ENCODE measurements around the gene PGPEP1.
"Not testable (repeated sequence)": the region's sequence is repeated elsewhere in the genome, so short reads cannot be mapped to it uniquely, and the experiment has no call there.

Gene PGPEP1

GRCh38 chr19:18368504-18369222 is 28.3 kb downstream of the PGPEP1 start:
- DNase-seq: no peak

DNA sequence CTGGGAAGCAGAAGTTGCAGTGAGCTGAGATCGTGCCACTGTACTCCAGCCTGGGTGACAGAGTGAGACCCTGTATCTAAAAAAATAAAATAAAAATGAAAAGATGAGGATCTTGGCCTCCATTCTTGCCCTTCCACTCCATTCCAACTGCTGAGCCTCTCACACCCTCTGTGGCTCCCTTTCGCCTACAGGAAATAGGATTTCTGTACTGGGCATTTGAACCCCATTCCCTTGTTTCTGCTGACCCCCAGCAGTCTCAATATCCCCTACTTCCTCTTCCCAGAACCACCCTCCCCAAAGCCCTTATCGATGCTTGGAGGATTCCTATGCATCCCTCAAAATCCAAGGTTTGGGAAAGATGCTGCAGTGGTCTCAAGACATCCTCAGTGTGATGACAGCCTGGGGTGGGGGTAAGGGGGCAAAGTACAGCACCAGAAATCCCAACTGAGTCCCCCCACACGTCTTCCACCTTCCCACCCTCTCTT is 33.1 kb downstream of the PGPEP1 start:
- DNase-seq: no peak

GRCh38 chr19:18373892-18374629 is 33.7 kb downstream of the PGPEP1 start:
- DNase-seq: no peak

DNA sequence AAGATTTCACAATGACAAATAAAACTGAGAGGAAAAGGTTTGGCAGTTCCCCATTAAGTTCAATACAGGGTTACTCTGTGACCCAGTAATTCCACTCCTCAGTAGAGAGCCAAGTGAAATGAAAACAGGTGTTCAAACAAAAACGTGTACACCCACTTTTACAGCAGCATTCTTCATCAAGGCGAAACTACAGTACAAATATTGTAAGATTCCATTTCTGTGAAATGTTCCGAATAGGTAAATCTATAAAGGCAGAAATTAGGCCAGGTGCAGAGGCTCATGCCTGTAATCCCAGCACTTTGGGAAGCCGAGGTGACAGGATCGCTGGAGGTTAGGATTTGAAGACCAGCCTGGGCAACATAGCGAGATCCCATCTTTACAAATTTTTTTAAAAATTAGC is 36.6 kb downstream of the PGPEP1 start:
- no peak for DNase-seq

DNA sequence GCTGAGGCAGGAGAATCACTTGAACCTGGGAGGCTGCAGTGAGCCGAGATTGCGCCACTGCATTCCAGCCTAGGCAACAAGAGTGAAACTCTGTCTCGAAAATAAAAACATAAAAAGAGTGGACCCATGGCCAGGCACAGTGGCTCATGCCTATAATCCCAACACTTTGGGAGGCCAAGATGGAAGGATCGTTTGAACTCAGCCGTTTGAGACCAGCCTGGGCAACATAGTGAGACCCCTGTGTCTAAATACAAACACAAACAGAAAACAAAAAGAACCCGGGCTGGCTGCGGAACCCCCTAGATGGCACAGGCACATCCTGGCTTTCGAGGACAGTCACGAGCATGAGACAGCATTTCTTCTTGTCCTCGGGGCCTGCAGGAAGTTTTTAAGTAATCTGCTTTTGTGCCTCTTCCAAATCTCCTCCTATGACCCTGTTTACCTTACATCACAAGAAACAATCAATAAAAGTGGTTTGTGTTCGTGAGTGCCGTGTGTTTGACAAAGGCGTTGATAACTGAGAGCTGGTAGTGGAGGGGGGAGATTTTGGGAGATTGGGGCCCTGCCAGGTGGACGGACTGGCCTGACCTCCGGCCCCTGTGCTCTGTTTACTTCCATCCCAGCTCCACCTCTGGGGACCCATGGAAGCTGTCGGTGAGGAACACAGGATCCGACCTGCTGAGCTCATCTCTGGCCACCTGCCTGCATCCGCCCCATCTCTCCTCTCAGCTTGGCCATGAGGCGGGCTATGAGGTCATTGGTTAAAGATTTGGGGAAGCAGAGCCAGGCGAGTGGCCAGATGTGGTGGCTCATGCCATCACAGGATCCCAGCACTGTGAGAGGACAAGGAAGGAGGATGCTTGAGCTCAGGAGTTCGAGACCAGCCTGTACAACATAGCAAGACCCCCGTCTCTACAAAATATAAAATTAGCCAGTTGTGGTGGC is 39.7 kb downstream of the PGPEP1 start:
- no peak for DNase-seq

- no peak for DNase-seq
Measured at GRCh38 chr19:18380843-18381242, 40.4 kb downstream of the PGPEP1 start.

DNA sequence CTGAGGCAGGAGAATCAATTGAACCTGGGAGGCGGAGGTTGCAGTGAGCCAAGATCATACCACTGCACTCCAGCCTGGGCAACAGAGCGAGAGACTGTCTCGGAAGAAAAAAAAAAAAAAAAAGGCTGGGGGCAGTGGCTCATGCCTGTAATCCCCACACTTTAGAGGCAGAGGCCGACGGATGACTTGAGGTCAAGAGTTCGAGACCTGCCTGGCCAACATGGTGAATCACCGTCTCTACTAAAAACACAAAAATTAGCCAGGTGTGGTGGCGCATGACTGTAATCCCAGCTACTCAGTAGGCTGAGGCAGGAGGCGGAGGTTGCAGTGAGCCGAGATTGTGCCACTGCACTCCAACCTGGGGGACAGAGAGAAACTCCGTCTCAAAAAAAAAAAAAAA is 43.2 kb downstream of the PGPEP1 start:
- not testable (repeated sequence) for DNase-seq

- DNase-seq: no peak
Measured at GRCh38 chr19:18384775-18385174, 44.4 kb downstream of the PGPEP1 start.

- no peak for DNase-seq
Measured at GRCh38 chr19:18385359-18385674, 44.9 kb downstream of the PGPEP1 start.

DNA sequence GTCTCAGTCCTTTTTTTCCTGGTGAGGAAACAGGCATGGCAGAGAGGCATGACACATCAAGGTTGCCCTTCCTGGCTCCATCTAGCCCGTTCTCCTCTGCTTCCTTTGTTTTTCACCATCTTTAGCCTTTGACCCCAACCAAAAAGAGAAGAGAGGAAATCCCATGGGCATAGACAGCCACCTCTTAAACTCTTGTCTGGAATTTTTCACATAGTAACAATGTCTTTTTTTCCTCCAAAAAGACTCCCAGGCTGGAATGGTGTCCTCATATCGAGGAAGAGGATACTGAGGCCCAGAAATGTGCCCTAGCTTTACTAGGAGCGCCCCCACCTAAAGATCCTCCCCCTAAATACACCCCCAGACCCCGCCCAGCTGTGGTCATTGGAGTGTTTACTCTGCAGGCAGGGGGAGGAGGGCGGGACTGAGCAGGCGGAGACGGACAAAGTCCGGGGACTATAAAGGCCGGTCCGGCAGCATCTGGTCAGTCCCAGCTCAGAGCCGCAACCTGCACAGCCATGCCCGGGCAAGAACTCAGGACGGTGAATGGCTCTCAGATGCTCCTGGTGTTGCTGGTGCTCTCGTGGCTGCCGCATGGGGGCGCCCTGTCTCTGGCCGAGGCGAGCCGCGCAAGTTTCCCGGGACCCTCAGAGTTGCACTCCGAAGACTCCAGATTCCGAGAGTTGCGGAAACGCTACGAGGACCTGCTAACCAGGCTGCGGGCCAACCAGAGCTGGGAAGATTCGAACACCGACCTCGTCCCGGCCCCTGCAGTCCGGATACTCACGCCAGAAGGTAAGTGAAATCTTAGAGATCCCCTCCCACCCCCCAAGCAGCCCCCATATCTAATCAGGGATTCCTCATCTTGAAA is 45.5 kb downstream of the PGPEP1 start, which contains the start of gene GDF15:
TSS of gene GDF15 (plus strand) at position 484 of the 868 bp plus-strand sequence. CDS start at position 516, 32 bp downstream.
- no peak for DNase-seq

- no peak for DNase-seq
Measured at GRCh38 chr19:18386543-18387271, 46.3 kb downstream of the PGPEP1 start.

GRCh38 chr19:18388100-18388959 is 47.9 kb downstream of the PGPEP1 start:
- DNase-seq: peak; percentile 70

GRCh38 chr19:18388960-18389725 is 48.7 kb downstream of the PGPEP1 start:
- DNase-seq: no peak

DNA sequence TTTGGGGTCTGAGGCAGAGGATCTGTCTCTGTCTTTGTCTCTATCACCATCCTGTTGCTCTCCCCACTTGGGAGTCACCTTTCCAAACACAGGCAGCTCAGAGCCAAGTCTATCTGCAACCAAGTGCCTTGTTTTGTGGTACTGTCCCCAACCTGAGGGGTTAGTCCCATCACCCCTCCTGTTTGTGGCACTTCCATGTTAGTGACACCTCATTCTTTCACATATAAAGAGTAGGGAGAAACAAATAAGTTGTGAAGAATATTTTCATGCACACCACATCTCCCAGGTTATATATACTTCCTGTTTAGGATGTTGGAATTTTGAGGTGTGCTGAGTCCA is 49.3 kb downstream of the PGPEP1 start:
- DNase-seq: no peak

DNA sequence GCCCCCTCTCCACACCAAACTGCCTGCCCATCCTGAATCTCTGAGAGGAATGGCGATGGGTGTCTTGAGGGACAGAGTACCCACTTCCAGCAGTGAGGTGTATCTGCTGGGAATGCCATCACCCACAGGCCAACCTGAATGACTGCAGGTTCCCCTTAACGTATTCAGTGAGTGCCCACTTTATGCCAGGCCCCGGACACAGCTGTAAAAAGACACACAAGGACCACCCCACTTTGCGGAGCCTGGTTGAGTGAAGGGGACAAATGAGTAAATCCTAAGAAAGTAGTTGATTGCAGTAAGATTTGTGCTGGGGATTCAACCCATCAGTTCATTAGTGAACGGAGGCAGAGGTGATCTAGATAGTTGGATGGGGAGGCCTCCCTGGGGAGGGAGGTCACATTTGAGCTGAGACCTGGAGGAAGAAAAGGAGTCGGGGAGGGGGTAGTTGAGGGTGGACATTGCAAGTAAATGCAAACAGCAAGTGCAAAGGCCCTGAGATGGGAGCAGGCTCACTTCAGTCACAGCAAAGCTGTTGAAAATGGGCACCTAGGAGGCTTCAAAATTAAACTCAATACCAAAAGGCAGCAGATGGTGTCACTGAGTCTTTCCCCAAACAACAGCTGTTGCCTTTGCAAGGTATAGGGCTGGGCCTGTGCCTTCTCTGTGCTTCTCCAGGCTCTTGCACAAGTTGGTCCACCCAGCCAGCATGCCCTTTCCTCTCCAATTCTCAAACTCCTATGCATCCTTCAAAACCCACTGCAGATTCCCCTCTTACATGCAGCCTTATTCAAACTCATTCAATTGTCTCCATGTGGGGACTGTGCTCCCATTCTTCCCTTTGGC is 49.9 kb downstream of the PGPEP1 start:
- no peak for DNase-seq

DNA sequence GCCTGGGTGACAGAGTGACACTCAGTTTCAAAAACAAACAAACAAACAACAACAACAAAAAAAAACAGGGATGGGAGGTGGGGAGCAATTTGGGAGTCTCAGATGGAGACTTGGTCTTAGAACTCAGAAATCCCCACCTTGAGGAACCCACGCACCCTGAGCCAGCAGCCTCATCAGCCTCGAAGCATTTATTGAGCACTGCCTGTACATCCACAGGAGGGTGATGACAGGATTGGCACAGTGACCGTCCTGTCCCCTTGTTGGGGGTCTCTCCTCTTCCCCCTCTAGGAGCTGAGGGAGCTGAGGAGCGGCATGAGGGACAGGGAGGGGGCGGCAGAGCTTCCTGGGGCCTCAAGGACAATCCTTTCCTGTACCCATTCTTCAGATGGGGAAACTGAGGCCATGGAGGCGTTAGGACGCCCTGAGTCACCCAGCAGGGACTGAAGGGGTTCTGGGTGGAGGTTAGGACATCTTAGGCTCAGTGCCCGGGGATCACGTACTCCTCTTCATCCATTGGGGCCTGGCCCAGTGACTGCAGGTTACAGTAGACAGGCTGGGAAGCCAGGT is 51.2 kb downstream of the PGPEP1 start:
- no peak for DNase-seq

DNA sequence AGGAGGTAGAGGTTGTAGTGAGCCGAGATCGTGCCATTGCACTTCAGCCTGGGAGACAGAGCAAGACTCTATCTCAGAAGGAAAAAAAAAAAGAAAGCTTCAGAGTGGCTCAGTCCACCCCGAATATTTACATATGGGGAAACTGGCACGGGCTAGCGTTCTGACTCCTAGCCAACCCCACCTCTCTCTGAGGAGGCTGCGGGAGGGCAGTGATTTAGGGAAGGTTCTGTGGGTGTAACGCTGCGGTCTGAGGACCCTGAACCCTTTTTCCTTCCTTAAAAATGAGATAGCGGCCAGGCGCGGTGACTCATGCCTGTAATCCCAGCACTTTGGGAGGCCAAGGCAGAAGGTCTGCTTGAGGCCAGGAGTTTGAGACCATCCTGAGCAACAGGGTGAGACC is 52.0 kb downstream of the PGPEP1 start:
- DNase-seq: no peak

DNA sequence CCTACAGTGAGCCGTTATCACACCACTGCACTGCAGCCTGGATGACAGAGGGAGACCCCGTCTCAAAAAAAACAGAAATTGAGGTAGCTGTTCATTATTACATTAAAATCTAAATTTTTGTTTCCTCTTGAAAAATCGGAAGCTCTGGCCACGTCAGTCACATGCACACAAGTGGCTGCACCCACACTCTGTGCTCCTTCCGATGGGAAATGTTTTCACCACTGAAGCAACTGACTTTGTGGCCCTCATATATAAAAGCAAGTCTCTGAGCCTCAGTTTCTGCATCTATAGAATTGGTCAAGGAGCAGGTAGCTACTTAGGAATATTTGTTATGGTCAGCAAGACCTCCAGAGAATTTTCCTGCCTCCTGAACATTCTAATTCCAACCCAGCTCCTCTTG is 52.5 kb downstream of the PGPEP1 start:
- no peak for DNase-seq

DNA sequence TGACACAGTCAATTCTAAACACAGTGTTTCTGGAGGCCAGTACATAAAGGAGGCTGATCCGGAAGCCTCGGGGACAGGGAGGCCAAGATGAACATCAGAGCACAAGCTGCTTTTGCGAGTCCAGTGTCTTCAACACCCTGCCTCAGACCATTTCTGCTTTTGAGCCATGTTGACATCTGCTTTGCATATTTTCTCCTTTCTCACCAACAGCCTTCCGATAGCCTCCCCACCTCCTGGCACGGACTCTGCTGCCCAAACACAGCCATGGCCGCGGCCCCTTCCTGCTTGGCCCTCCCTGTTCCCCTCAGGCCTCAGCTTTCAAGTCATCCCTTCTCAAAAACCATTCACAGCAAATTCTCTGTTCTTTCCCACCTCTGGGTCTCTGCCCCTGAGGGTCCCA is 53.4 kb downstream of the PGPEP1 start:
- no peak for DNase-seq

All from NCI-H1092 (cell line).